ENCODE measurements around the gene MAL. TPM values are rescaled to one million over a fixed set of nuclear protein-coding genes. Genes with fewer than 3 reads are reported as not detected.

The MAL gene
- total RNA-seq, 1 experiment from 2014 or later: not detected

DNA sequence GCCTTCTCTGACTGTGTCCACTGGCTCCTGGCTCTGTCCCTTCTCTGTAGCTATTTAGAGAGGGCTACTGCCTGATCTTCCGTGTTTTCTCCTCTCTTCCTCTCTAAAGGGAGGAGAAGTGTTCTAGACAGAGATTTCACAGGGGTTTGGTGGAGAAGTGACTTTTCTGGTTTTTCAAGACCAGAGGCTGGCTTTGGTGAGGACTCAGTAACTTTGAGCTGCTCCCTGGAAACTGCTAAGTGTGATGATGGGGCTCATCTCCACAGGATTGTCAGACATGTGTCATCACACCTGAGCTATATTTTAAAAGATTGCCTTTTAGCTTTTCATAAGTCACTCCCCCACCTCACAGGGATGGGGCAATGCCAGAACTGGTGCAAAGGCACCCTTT lies 6.2 kb downstream of the MAL start:
- no peaks in the 10 kb centered on the region for H3K36me3 ChIP-seq (ENCODE audit: control insufficient read depth, insufficient read depth, low read length)
- Mint-ChIP-seq H3K36me3 (ENCODE audit: insufficient read depth, unreplicated experiment) (no peaks in the 10 kb centered on the region), H3K27me3 (ENCODE audit: insufficient read depth, unreplicated experiment) (peaks cover 12% of the 10 kb centered on the region), H3K4me1 (ENCODE audit: low read depth, unreplicated experiment) (no peaks in the 10 kb centered on the region), H3K9me3 (ENCODE audit: unreplicated experiment) (peaks cover 8% of the 10 kb centered on the region), H3K4me3 (ENCODE audit: unreplicated experiment) (no peak overlapping the region), H3K27ac (ENCODE audit: unreplicated experiment) (no peak overlapping the region)
- H3K4me1 ChIP-seq: no peaks in the 10 kb centered on the region
- POLR2A ChIA-PET: no interaction called here
- CTCF ChIA-PET: interaction anchor here (0.5 to 1.5 kb wide), 3 partner anchors 9 to 45 kb away, joined by 3 to 9 read pairs (median 3); no protein-coding TSS in a partner anchor
- no peak for DNase-seq
- TF ChIP-seq, protein P1, sequence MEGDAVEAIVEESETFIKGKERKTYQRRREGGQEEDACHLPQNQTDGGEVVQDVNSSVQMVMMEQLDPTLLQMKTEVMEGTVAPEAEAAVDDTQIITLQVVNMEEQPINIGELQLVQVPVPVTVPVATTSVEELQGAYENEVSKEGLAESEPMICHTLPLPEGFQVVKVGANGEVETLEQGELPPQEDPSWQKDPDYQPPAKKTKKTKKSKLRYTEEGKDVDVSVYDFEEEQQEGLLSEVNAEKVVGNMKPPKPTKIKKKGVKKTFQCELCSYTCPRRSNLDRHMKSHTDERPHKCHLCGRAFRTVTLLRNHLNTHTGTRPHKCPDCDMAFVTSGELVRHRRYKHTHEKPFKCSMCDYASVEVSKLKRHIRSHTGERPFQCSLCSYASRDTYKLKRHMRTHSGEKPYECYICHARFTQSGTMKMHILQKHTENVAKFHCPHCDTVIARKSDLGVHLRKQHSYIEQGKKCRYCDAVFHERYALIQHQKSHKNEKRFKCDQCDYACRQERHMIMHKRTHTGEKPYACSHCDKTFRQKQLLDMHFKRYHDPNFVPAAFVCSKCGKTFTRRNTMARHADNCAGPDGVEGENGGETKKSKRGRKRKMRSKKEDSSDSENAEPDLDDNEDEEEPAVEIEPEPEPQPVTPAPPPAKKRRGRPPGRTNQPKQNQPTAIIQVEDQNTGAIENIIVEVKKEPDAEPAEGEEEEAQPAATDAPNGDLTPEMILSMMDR (IDR thresholded peaks at IDR 0.05; ENCODE audit: insufficient read depth in 1 of 2, low read depth in 1 of 2, low read length in 1 of 2, severe bottlenecking in 1 of 2, unreplicated experiment in 1 of 2): no peak
- intact Hi-C loops (cut with micrococcal nuclease; ENCODE audit: unreplicated experiment): no loop called here
- no TSS peak for BruUV-seq (replicated peaks)
- H3K4me3 ChIP-seq (ENCODE audit: low read depth, low read length): no peak overlapping the region
- H3K27me3 ChIP-seq (replicated peaks; ENCODE audit: control insufficient read depth, insufficient read depth, low read length): no peaks in the 10 kb centered on the region
- no peaks in the 10 kb centered on the region for H3K9me3 ChIP-seq

DNA sequence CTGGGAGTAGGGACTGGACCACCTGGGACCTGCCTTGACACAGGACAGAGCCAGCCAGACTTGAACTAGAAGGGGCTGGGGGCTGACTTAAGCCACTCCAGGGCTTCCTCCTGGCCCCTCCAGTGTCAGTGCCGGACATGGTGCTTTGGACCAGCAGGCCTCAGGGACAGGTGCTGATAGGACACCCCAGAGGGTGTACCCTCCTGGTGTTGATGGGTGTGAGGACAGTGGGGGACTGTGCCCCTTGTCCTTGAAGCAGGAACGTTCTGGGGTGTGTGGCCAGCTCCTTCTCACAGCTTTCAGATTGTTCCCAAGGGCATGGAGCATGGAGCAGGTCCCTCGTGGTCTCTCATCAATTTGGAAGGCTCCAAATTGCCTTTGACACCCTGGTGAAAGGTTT lies 6.8 kb downstream of the MAL start:
- ChIA-PET CTCF (interaction anchor here (0.5 to 1.5 kb wide), 2 partner anchors 10 to 13 kb away, joined by 3 to 9 read pairs; no protein-coding TSS in a partner anchor), POLR2A (no interaction called here)
- peaks cover 10% of the 10 kb centered on the region for H3K27me3 Mint-ChIP-seq (ENCODE audit: insufficient read depth, unreplicated experiment)

DNA sequence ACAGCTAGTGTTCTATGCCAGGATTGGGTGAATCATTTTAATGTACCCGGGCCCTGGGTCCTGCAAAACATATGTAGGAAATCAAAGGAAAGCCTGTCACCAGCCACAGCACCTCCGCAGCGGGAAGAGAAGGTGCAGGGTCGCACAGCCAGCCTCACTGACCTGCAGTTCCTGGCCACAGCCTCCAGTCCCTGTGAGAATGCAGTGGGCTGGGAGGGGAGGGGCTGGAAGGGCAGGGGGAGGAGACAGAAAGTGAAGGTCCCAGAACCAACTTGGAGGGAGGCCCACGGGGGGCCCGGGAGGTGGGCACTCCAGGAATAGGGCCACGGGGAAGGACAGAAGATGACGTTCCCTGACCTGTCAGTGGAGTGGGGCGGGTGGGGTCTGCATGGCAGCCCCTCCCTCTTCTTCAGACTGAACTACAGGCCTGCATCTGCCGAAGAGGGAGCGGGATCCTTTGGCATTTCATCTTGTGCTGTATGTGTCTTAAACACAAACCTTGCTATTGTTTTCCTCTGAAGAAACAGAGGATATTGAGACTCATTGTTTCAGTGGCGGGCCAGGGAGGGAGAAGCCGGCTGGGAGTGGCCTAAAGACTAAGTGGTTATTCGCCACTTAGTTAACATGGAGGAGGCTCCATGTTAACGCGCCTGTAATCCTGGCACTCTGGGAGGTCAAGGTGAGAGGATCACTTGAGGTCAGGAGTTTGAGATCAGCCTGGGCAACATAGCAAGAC lies 7.5 kb downstream of the MAL start:
- DNase-seq: no peak
- TF ChIP-seq, protein P1 (IDR thresholded peaks at IDR 0.05; ENCODE audit: insufficient read depth in 1 of 2, low read depth in 1 of 2, low read length in 1 of 2, severe bottlenecking in 1 of 2, unreplicated experiment in 1 of 2): no peak
- Histone ChIP-seq H3K4me1 (no peaks in the 10 kb centered on the region), H3K4me3 (ENCODE audit: low read depth, low read length) (no peak overlapping the region), H3K27me3 (replicated peaks; ENCODE audit: control insufficient read depth, insufficient read depth, low read length) (no peaks in the 10 kb centered on the region), H3K9me3 (no peaks in the 10 kb centered on the region), H3K36me3 (ENCODE audit: control insufficient read depth, insufficient read depth, low read length) (no peaks in the 10 kb centered on the region)
- no TSS peak for BruUV-seq (replicated peaks)
- Mint-ChIP-seq H3K4me1 (ENCODE audit: low read depth, unreplicated experiment) (no peaks in the 10 kb centered on the region), H3K4me3 (ENCODE audit: unreplicated experiment) (no peak overlapping the region), H3K27ac (ENCODE audit: unreplicated experiment) (no peak overlapping the region), H3K36me3 (ENCODE audit: insufficient read depth, unreplicated experiment) (no peaks in the 10 kb centered on the region), H3K9me3 (ENCODE audit: unreplicated experiment) (peaks cover 21% of the 10 kb centered on the region), H3K27me3 (ENCODE audit: insufficient read depth, unreplicated experiment) (peaks cover 8% of the 10 kb centered on the region)
- intact Hi-C loops (cut with micrococcal nuclease; ENCODE audit: unreplicated experiment): no loop called here
- ChIA-PET CTCF (no interaction called here), POLR2A (no interaction called here)

More for the DNA sequence above, 6.8 kb downstream of the MAL start:
- no peak for DNase-seq
- Histone ChIP-seq H3K4me1 (no peaks in the 10 kb centered on the region), H3K36me3 (ENCODE audit: control insufficient read depth, insufficient read depth, low read length) (no peaks in the 10 kb centered on the region), H3K27me3 (replicated peaks; ENCODE audit: control insufficient read depth, insufficient read depth, low read length) (no peaks in the 10 kb centered on the region), H3K4me3 (ENCODE audit: low read depth, low read length) (no peak overlapping the region), H3K9me3 (no peaks in the 10 kb centered on the region)
- Mint-ChIP-seq H3K27ac (ENCODE audit: unreplicated experiment) (no peak overlapping the region), H3K36me3 (ENCODE audit: insufficient read depth, unreplicated experiment) (no peaks in the 10 kb centered on the region), H3K9me3 (ENCODE audit: unreplicated experiment) (peaks cover 14% of the 10 kb centered on the region), H3K4me3 (ENCODE audit: unreplicated experiment) (no peak overlapping the region), H3K4me1 (ENCODE audit: low read depth, unreplicated experiment) (no peaks in the 10 kb centered on the region)
- TF ChIP-seq, protein P1 (IDR thresholded peaks at IDR 0.05; ENCODE audit: insufficient read depth in 1 of 2, low read depth in 1 of 2, low read length in 1 of 2, severe bottlenecking in 1 of 2, unreplicated experiment in 1 of 2): no peak
- intact Hi-C loops (cut with micrococcal nuclease; ENCODE audit: unreplicated experiment): no loop called here
- BruUV-seq (replicated peaks): no TSS peak

Measured in Caco-2 (cell line).